ENCODE results near the gene RASSF6.
A peak's percentile ranks its signal among the peaks of the same experiment; 100 is the strongest.

RASSF6 gene

GRCh38 chr4:73612032-73612431 is 8.2 kb downstream of the RASSF6 start:
- no peak for TF ChIP-seq CTCF (IDR thresholded peaks at IDR 0.05)
- no peak for TF ChIP-seq ZFX (IDR thresholded peaks at IDR 0.05; ENCODE audit: borderline replicate concordance)
- H3K27ac ChIP-seq = no peak overlapping the region

GRCh38 chr4:73609706-73610105 is 10.5 kb downstream of the RASSF6 start:
- H3K27ac ChIP-seq = no peak overlapping the region
- TF ChIP-seq CTCF (IDR thresholded peaks at IDR 0.05) (no peak), ZFX (IDR thresholded peaks at IDR 0.05; ENCODE audit: borderline replicate concordance) (no peak)

- H3K27ac ChIP-seq = no peak overlapping the region
- no peak for TF ChIP-seq ZFX (IDR thresholded peaks at IDR 0.05; ENCODE audit: borderline replicate concordance)
- no peak for TF ChIP-seq CTCF (IDR thresholded peaks at IDR 0.05)
Measured at GRCh38 chr4:73608689-73609594, 11.3 kb downstream of the RASSF6 start.

GRCh38 chr4:73607375-73608033 is 12.7 kb downstream of the RASSF6 start:
- H3K27ac ChIP-seq = no peak overlapping the region
- no peak for TF ChIP-seq CTCF (IDR thresholded peaks at IDR 0.05)
- TF ChIP-seq ZFX (IDR thresholded peaks at IDR 0.05; ENCODE audit: borderline replicate concordance) = no peak

- TF ChIP-seq CTCF (IDR thresholded peaks at IDR 0.05) = no peak
- TF ChIP-seq ZFX (IDR thresholded peaks at IDR 0.05; ENCODE audit: borderline replicate concordance) = no peak
- no peak overlapping the region for H3K27ac ChIP-seq
Measured at GRCh38 chr4:73606465-73606974, 13.7 kb downstream of the RASSF6 start.

- TF ChIP-seq CTCF (IDR thresholded peaks at IDR 0.05) = no peak
- TF ChIP-seq ZFX (IDR thresholded peaks at IDR 0.05; ENCODE audit: borderline replicate concordance) = no peak
- peak overlapping the region; percentile 4; the same call in 1 of the 2 replicates for H3K27ac ChIP-seq
Measured at GRCh38 chr4:73603854-73604584, 16.2 kb downstream of the RASSF6 start.
